Activated T-helper 17 cell treated with anti-CD3 and anti-CD28 coated beads, Interleukin-2, amount 50 U/mL, for 72 hours (primary cell): Measurements from ENCODE around the gene FXYD5. TPM values are rescaled to one million over a fixed set of nuclear protein-coding genes. Genes with fewer than 3 reads are reported as not detected.
A peak's percentile ranks its signal among the peaks of the same experiment; 100 is the strongest.
"Not testable (repeated sequence)": the region's sequence is repeated elsewhere in the genome, so short reads cannot be mapped to it uniquely, and the experiment has no call there.

ENCODE experiments used
- ATAC-seq: fragments of 150-1000 bp; cut with Tn5 transposase; replicated peaks from 2 replicates; pipeline ENCODE4 v1.10.0; 2021; ENCODE audit warnings: mild to moderate bottlenecking, moderate library complexity
- H3K27ac Mint-ChIP-seq: one replicate; pipeline ENCODE4 v1.8.0; 2022; ENCODE audit warnings: mixed read lengths
- H3K27me3 Mint-ChIP-seq: one replicate; pipeline ENCODE4 v1.8.0; 2022; ENCODE audit warnings: mixed read lengths
- H3K36me3 Mint-ChIP-seq: one replicate; pipeline ENCODE4 v1.8.0; 2022; ENCODE audit warnings: low read depth, mild to moderate bottlenecking, mixed read lengths
- H3K4me1 Mint-ChIP-seq: one replicate; pipeline ENCODE4 v1.8.0; 2022; ENCODE audit warnings: mixed read lengths
- H3K4me3 Mint-ChIP-seq: one replicate; pipeline ENCODE4 v1.8.0; 2022; ENCODE audit warnings: mild to moderate bottlenecking, mixed read lengths
- H3K9me3 Mint-ChIP-seq: one replicate; pipeline ENCODE4 v1.8.0; 2022; ENCODE audit warnings: mixed read lengths
- total RNA-seq, 2 donors: library from RNA; stranded (reverse); gene quantifications; one replicate each; pipeline ENCODE4 v1.2.3, GENCODE V29; 2022

Gene FXYD5
- total RNA-seq, 2 donors from 2014 or later = 214 to 257 TPM

- H3K27ac Mint-ChIP-seq = peak overlapping the region; percentile 99
- H3K27me3 Mint-ChIP-seq, ATAC-seq, H3K9me3 Mint-ChIP-seq: not testable (repeated sequence)
- H3K4me1 Mint-ChIP-seq = peaks cover 27% of the 10 kb centered on the region
- peak overlapping the region; percentile 97 for H3K4me3 Mint-ChIP-seq
- peaks cover 37% of the 10 kb centered on the region for H3K36me3 Mint-ChIP-seq
These were observed 1.4 kb upstream of the FXYD5 start for GRCh38 chr19:35153129-35153522.

DNA sequence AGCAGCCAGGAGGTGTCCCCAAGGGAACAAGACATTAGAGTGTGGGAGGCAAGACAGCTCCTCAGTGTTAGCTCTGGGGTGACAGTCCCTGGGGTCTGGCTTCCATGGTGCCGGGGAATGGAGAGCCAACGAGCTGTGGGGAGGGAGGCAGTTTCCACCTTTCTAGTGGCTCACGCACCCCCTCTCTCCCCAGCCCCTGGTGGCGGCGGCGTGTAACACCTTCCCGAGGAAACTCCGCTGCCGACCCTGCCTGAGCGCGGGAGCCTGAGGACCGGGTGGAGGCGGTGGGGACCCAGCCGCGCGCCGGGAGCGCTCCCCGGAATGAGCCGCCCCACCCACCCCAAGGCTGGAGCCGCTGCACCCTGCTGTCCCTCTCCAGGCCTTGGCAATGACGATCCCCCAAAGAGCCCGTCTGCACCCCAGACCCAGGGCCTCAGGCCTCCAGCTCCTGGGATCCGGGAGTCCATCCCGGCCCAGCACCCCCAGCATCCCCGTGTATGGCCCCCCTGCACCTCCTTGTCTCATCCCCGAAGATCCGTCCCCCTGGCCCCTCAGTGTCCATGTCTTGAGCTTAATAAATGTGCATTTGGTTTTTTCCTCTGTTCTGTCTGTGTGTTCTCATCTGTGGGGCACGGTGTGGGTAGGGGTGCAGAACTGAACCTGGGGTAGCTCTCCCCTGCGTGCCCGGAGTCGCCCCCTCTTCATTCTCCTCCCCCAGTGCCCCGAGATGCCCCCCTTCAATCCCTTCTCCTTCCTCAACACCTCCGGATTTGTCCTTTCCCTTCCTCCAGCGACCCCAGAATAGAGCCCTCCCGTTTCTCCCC, 622 bp upstream of the FXYD5 start:
- H3K36me3 Mint-ChIP-seq = peaks cover 44% of the 10 kb centered on the region
- H3K9me3 Mint-ChIP-seq = no peaks in the 10 kb centered on the region
- no peaks in the 10 kb centered on the region for H3K27me3 Mint-ChIP-seq
- peak; percentile 53 for ATAC-seq
- peak overlapping the region; percentile 97 for H3K4me3 Mint-ChIP-seq
- H3K4me1 Mint-ChIP-seq = peaks cover 33% of the 10 kb centered on the region
- H3K27ac Mint-ChIP-seq = peak overlapping the region; percentile 99

GRCh38 chr19:35155441-35155840, 906 bp downstream of the FXYD5 start:
- Mint-ChIP-seq H3K27ac (peak overlapping the region; percentile 99), H3K27me3 (no peaks in the 10 kb centered on the region), H3K36me3 (peaks cover 60% of the 10 kb centered on the region), H3K4me1 (peaks cover 30% of the 10 kb centered on the region), H3K4me3 (peak overlapping the region; percentile 97), H3K9me3 (no peaks in the 10 kb centered on the region)
- ATAC-seq = peak; percentile 57

- peak overlapping the region; percentile 97 for H3K4me3 Mint-ChIP-seq
- H3K4me1 Mint-ChIP-seq = peaks cover 29% of the 10 kb centered on the region
- peaks cover 67% of the 10 kb centered on the region for H3K36me3 Mint-ChIP-seq
- no peaks in the 10 kb centered on the region for H3K9me3 Mint-ChIP-seq
- ATAC-seq = no peak
- no peaks in the 10 kb centered on the region for H3K27me3 Mint-ChIP-seq
- peak overlapping the region; percentile 99 for H3K27ac Mint-ChIP-seq
These were observed 1.6 kb downstream of the FXYD5 start for GRCh38 chr19:35155981-35156672.

- H3K36me3 Mint-ChIP-seq = peaks cover 72% of the 10 kb centered on the region
- peak overlapping the region; percentile 99 for H3K27ac Mint-ChIP-seq
- peaks cover 29% of the 10 kb centered on the region for H3K4me1 Mint-ChIP-seq
- H3K4me3 Mint-ChIP-seq = peak overlapping the region; percentile 97
- ATAC-seq = no peak
- no peaks in the 10 kb centered on the region for H3K9me3 Mint-ChIP-seq
- no peaks in the 10 kb centered on the region for H3K27me3 Mint-ChIP-seq
These were observed 2.1 kb downstream of the FXYD5 start for GRCh38 chr19:35156673-35157014.

GRCh38 chr19:35157431-35157830, 2.9 kb downstream of the FXYD5 start:
- H3K27ac Mint-ChIP-seq = peak overlapping the region; percentile 79
- peaks cover 80% of the 10 kb centered on the region for H3K36me3 Mint-ChIP-seq
- no peaks in the 10 kb centered on the region for H3K27me3 Mint-ChIP-seq
- ATAC-seq = no peak
- H3K4me1 Mint-ChIP-seq = peaks cover 26% of the 10 kb centered on the region
- H3K9me3 Mint-ChIP-seq = no peaks in the 10 kb centered on the region
- H3K4me3 Mint-ChIP-seq = peak overlapping the region; percentile 97

GRCh38 chr19:35159606-35160005, 5.1 kb downstream of the FXYD5 start:
- ATAC-seq = no peak
- H3K4me1 Mint-ChIP-seq = peaks cover 24% of the 10 kb centered on the region
- peak overlapping the region; percentile 97 for H3K4me3 Mint-ChIP-seq
- peaks cover 100% of the 10 kb centered on the region for H3K36me3 Mint-ChIP-seq
- H3K27me3 Mint-ChIP-seq = no peaks in the 10 kb centered on the region
- H3K27ac Mint-ChIP-seq = no peak overlapping the region
- no peaks in the 10 kb centered on the region for H3K9me3 Mint-ChIP-seq

GRCh38 chr19:35160629-35161433, 6.3 kb downstream of the FXYD5 start:
- H3K27ac Mint-ChIP-seq = no peak overlapping the region
- peaks cover 100% of the 10 kb centered on the region for H3K36me3 Mint-ChIP-seq
- no peak for ATAC-seq
- H3K4me1 Mint-ChIP-seq = peaks cover 29% of the 10 kb centered on the region
- no peak overlapping the region for H3K4me3 Mint-ChIP-seq
- H3K9me3 Mint-ChIP-seq = no peaks in the 10 kb centered on the region
- no peaks in the 10 kb centered on the region for H3K27me3 Mint-ChIP-seq

DNA sequence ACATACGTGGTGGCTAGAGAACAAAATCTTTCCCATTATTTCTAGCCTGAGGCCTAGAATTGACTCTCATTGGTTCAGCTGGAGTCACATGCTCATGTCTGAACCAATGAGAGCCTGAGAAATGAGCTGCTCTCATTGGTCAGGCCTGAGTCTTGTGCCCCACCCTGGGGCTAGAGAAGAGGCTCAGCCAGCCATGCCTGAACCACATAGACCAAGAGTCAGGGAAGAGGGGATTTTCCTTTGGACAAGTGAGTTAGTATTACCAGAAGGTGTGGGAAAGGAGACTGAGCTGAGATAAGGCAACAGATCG, 6.9 kb downstream of the FXYD5 start:
- H3K4me1 Mint-ChIP-seq = peaks cover 28% of the 10 kb centered on the region
- H3K9me3 Mint-ChIP-seq = peaks cover 2% of the 10 kb centered on the region
- H3K27me3 Mint-ChIP-seq = no peaks in the 10 kb centered on the region
- no peak overlapping the region for H3K4me3 Mint-ChIP-seq
- H3K27ac Mint-ChIP-seq = no peak overlapping the region
- H3K36me3 Mint-ChIP-seq = peaks cover 100% of the 10 kb centered on the region
- ATAC-seq = peak; percentile 43

DNA sequence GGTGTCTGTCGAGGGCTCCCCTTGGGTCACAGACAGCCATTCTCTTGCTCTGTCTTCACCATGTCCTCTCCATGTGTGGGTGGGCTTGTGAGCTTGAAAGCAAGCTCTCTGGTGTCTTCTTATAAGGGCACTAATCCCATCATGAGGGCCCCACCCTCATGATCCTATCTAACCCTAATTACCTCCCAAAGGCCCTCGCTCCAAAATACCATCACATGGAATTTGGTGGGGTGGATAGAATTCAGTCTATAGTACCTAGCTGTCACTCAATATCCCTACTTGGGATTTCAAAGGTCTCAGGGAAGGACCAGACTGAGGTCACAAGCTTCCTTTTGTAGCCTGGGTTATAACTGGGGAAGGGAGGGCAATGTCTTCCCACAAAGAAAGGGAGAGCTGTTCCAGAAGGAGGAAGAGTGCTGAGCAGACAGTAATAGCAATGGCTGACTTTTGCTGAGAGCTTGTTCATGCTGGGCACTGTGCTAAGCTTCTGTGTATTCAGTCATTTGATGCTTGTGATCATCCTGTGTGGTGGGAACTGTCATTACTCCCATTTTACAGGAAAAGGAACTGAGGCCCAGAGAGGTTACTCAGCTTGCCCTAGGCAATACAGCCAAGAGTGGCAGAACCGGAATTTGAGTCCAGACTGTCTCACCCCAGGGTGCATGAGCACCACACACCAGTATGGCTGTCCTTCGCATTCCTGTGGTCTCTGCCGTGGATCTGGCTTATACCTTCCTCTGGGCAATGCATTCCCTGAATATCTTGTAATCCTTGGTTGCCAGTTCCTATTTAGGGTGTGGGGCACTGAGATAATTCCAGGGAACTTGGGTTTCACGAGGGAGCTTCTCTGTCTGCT, 8.2 kb downstream of the FXYD5 start:
- no peak for ATAC-seq
- Mint-ChIP-seq H3K9me3 (peaks cover 4% of the 10 kb centered on the region), H3K36me3 (peaks cover 100% of the 10 kb centered on the region), H3K4me3 (peak overlapping the region; percentile 20), H3K4me1 (peaks cover 32% of the 10 kb centered on the region), H3K27ac (peak overlapping the region; percentile 11), H3K27me3 (no peaks in the 10 kb centered on the region)

GRCh38 chr19:35164418-35164817, 9.9 kb downstream of the FXYD5 start:
- peak overlapping the region; percentile 28 for H3K4me3 Mint-ChIP-seq
- peaks cover 4% of the 10 kb centered on the region for H3K9me3 Mint-ChIP-seq
- H3K27ac Mint-ChIP-seq = peak overlapping the region; percentile 58
- peak; percentile 22 for ATAC-seq
- H3K27me3 Mint-ChIP-seq = no peaks in the 10 kb centered on the region
- H3K36me3 Mint-ChIP-seq = peaks cover 100% of the 10 kb centered on the region
- H3K4me1 Mint-ChIP-seq = peaks cover 34% of the 10 kb centered on the region

- H3K4me1 Mint-ChIP-seq = peaks cover 32% of the 10 kb centered on the region
- ATAC-seq = no peak
- peak overlapping the region; percentile 34 for H3K4me3 Mint-ChIP-seq
- H3K27ac Mint-ChIP-seq = peak overlapping the region; percentile 85
- peaks cover 4% of the 10 kb centered on the region for H3K9me3 Mint-ChIP-seq
- peaks cover 100% of the 10 kb centered on the region for H3K36me3 Mint-ChIP-seq
- H3K27me3 Mint-ChIP-seq = no peaks in the 10 kb centered on the region
These were observed 10.9 kb downstream of the FXYD5 start for GRCh38 chr19:35165200-35166058.
